ENCODE measurements around the gene SSR1.

DNA sequence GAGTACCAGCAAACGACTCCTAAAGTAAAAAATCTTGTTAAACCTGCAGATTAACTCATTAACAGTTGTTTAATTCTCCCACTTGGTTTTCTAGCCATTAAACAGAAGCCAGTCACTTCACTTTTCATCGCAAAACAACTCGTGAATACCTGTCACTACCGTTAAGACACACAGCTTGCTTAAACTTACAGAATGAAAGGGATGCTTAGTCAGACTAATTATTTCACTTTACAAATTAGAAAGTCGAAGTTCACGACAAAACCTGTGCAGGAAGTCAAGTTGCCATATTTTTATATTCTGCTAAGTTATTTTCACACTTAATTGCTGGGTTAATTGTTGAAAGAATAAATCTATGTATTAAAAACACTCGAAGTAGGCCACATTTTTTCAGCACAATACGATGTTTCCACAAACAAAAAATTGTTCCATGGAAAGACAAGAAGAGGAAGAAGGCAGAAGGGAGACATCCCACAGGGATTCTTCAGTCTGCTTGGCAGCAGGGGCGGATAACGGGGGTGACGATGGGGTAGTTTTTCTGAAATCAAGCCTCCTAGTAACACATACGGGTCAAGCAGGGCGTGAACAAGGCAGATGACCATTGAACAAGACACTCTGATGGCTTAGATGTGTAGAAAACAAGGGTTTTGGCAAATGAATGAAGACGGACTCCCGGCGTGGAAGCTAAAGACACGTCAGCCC lies 933 bp downstream of the SSR1 start:
- TF ChIP-seq, protein P1, sequence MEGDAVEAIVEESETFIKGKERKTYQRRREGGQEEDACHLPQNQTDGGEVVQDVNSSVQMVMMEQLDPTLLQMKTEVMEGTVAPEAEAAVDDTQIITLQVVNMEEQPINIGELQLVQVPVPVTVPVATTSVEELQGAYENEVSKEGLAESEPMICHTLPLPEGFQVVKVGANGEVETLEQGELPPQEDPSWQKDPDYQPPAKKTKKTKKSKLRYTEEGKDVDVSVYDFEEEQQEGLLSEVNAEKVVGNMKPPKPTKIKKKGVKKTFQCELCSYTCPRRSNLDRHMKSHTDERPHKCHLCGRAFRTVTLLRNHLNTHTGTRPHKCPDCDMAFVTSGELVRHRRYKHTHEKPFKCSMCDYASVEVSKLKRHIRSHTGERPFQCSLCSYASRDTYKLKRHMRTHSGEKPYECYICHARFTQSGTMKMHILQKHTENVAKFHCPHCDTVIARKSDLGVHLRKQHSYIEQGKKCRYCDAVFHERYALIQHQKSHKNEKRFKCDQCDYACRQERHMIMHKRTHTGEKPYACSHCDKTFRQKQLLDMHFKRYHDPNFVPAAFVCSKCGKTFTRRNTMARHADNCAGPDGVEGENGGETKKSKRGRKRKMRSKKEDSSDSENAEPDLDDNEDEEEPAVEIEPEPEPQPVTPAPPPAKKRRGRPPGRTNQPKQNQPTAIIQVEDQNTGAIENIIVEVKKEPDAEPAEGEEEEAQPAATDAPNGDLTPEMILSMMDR (IDR thresholded peaks at IDR 0.05; ENCODE audit: low read length), result no peak
- TF ChIP-seq EZH2 (IDR thresholded peaks at IDR 0.05; ENCODE audit: borderline replicate concordance, low read length), result no peak

Measured in OCI-LY1 (cell line).